Lower leg skin (tissue), 4 donors: ENCODE data around the gene PRF1. TPM values are rescaled to one million over a fixed set of nuclear protein-coding genes. Genes with fewer than 3 reads are reported as not detected.

Source experiments
- DNase-seq, 2 donors: peaks; one replicate each; pipeline ENCODE4 v3.0.0-alpha.2; 2019; ENCODE audit warnings: low spot score in 2 of 2
- H3K4me3 ChIP-seq: fragments of 200-600 bp; sonication (generic); 2 replicates; pipeline ENCODE4 v1.5.1; 2017; ENCODE audit warnings: mild to moderate bottlenecking, low read depth; ENCODE audit not compliant: poor library complexity, severe bottlenecking
- POLR2A ChIP-seq, 2 donors: fragments of 450-650 bp; IDR thresholded peaks; one replicate each; pipeline ENCODE4 v1.6.1; 2016 to 2017; ENCODE audit warnings: antibody characterized with exemption in 2 of 2, mild to moderate bottlenecking in 1 of 2, moderate library complexity in 1 of 2
- WGBS, 2 donors: methylation state at CpG; one replicate each; pipeline ENCODE4 v1.1.5; 2018; 5-methylcytosine and 5-hydroxymethylcytosine counted together
- intact Hi-C: fragments of 100-400 bp; cut with DNase I; formaldehyde crosslinking; loops from one replicate; pipeline ENCODE4 v1.15.0; 2023; ENCODE audit warnings: low total_unique reads
- total RNA-seq, 4 donors: library from RNA; depleted of rRNA; stranded (reverse); fragments of >200 nt; gene quantifications; one replicate each; pipeline ENCODE4 v1.1.0, GENCODE V29; 2016
- TF ChIP-seq, protein P1 (sequence below), 3 donors: fragments of 450-650 bp; IDR thresholded peaks; one replicate each; pipeline ENCODE4 v1.5.1; 2016; ENCODE audit warnings: antibody characterized with exemption in 3 of 3, mild to moderate bottlenecking in 3 of 3, moderate library complexity in 2 of 3

PRF1 gene
- total RNA-seq, 4 donors from 2014 or later: 0.36 to 1.4 (median 1.1) TPM

- no peak overlapping the region for H3K4me3 ChIP-seq
- no peak for TF ChIP-seq POLR2A (IDR thresholded peaks at IDR 0.05)
- TF ChIP-seq, protein P1, sequence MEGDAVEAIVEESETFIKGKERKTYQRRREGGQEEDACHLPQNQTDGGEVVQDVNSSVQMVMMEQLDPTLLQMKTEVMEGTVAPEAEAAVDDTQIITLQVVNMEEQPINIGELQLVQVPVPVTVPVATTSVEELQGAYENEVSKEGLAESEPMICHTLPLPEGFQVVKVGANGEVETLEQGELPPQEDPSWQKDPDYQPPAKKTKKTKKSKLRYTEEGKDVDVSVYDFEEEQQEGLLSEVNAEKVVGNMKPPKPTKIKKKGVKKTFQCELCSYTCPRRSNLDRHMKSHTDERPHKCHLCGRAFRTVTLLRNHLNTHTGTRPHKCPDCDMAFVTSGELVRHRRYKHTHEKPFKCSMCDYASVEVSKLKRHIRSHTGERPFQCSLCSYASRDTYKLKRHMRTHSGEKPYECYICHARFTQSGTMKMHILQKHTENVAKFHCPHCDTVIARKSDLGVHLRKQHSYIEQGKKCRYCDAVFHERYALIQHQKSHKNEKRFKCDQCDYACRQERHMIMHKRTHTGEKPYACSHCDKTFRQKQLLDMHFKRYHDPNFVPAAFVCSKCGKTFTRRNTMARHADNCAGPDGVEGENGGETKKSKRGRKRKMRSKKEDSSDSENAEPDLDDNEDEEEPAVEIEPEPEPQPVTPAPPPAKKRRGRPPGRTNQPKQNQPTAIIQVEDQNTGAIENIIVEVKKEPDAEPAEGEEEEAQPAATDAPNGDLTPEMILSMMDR (IDR thresholded peaks at IDR 0.05): no peak
- intact Hi-C loops: no loop called here
- DNase-seq: peak; percentile 3 to 80
- WGBS, 2 donors: 89 to 96% methylated on average over 13 to 16 of the region's 16 CpGs
These were observed 3.7 kb downstream of the PRF1 start for GRCh38 chr10:70598857-70599295.

DNA sequence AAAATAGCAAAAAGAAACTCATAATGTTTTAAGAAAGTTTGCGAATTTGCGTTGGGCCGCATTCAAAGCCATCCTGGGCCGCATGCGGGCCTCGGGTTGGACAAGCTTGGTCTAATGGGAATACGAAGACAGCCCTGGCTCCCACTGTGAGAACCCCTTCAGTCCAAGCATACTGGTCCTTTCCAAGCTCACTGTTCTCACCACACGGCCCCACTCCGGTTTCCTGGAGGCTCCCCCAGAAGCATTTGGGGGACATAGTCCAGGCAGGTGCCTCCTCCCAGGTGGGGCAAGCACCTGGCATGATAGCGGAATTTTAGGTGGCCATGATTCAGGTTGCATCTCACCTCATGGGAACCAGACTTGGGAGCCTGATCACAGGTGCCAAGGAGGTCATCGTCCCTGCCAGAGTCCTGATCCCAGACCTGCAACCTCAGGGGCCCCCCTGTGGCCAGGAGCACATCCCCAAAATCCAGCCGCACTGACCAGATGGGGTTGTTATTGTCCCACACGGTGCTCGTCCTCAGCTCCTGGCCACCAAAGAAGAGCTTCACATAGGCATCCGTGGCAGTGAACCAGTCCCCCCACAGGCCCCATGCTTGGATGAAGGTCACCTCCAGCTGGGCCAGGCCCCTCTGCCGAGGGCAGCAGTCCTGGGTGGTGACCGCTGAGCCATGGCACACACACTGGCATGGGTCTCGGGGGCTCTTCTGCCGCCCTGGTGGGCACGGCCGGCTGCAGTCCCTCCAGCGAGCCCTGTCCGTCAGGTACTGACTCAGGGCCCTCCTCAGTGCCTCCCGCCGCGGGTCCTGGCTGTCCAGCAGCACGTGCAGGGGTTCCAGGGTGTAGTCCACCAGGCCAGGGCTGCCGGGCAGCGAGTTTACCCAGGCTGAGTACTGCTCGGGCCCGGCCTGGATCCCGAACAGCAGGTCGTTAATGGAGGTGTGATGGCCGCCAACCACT is 4.4 kb downstream of the PRF1 start:
- intact Hi-C loops: no loop called here
- WGBS, 2 donors: 92 to 96% methylated on average over 22 to 26 of the region's 34 CpGs
- TF ChIP-seq, protein P1 (IDR thresholded peaks at IDR 0.05): no peak
- no peak for TF ChIP-seq POLR2A (IDR thresholded peaks at IDR 0.05)
- no peak overlapping the region for H3K4me3 ChIP-seq
- peak; percentile 8 to 78 for DNase-seq

- intact Hi-C loops: no loop called here
- no peak for TF ChIP-seq POLR2A (IDR thresholded peaks at IDR 0.05)
- TF ChIP-seq, protein P1 (IDR thresholded peaks at IDR 0.05): no peak
- no peak overlapping the region for H3K4me3 ChIP-seq
- DNase-seq: peak; percentile 10 to 54
- WGBS, 2 donors: 78 to 81% methylated on average over 8 of the region's 8 CpGs
These were observed 5.4 kb downstream of the PRF1 start for GRCh38 chr10:70596860-70597809.

DNA sequence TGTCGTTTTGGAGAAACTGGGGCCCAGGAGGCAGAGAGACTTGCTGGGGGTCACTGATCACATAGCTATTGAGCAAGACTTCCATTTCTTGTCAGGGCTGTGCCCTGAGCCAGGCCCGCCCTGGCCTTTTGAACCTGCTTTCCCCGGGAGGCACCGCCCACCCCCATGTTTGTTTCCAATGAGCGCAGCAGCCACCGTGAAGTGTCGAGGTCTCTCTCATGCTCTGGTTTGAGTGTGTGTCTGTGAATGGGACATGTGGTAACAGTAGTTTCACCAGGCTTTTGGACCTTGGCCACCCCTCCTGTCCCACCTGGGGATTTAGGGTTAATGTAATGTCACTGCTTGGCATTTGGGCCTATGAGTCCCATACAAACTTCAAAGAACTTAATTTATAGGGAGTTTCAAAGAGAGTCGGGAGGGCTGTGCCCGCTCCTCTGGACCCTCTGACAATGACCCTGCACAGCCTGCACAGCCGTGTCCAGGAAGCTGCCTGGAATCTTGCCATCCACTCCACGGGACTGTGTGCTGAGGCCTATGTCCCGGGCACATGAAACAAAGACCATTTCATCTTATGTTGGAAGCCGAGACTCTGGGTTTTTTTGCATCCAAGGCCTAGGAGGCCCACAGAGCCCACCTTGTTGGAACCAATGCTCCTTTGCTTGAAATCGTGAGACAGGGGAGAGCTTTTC is 6.3 kb downstream of the PRF1 start:
- intact Hi-C loops: no loop called here
- WGBS, 2 donors: 82 to 86% methylated on average over 14 of the region's 14 CpGs
- TF ChIP-seq POLR2A (IDR thresholded peaks at IDR 0.05): no peak
- TF ChIP-seq, protein P1 (IDR thresholded peaks at IDR 0.05): no peak
- peak; percentile 10 to 70 for DNase-seq
- no peak overlapping the region for H3K4me3 ChIP-seq

DNA sequence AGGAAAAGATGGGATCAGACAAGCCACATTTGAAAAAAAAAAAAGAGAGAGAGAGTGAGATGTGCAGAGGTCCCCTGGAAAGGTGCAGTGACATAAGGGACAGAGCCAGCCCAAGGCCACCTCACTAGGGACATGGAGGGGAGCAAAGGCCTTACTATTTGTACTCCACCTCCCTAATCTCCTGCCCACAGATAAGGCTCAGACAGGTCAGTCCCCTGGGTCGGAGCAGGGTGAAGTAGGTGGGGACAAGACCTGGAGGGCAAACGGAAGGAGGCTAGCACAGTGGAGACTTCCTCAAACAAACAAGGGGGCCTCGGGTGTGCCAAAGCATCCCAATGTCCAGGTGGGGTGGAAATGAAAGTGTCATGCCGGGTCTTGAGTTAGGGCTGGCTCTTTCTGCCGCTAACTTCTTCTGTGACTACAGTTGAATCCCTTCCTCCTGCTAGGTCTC is 7.0 kb downstream of the PRF1 start:
- DNase-seq: peak in 1 of 2 donors; percentile 64
- no peak overlapping the region for H3K4me3 ChIP-seq
- intact Hi-C loops: no loop called here
- 92 to 96% methylated on average over 5 of the region's 5 CpGs for WGBS, 2 donors
- TF ChIP-seq POLR2A (IDR thresholded peaks at IDR 0.05): no peak
- TF ChIP-seq, protein P1 (IDR thresholded peaks at IDR 0.05): no peak
